Epithelial cell of proximal tubule (primary cell): ENCODE data around the gene FREM2. TPM values are rescaled to one million over a fixed set of nuclear protein-coding genes. Genes with fewer than 3 reads are reported as not detected.

Source experiments
- DNase-seq: peaks from one replicate; pipeline ENCODE4 v3.0.0-alpha.2; 2011; ENCODE audit warnings: low read depth
- H3K4me3 ChIP-seq: 2 replicates; pipeline ENCODE4 v1.5.1; 2011; ENCODE audit warnings: low read depth, mild to moderate bottlenecking, low read length
- total RNA-seq: library from RNA; depleted of rRNA; stranded (reverse); fragments of >200 nt; gene quantifications from 2 replicates; pipeline ENCODE4 v1.2.3, GENCODE V29; 2015
- TF ChIP-seq, protein P1 (sequence below): conservative IDR thresholded peaks from 2 replicates; pipeline ENCODE4 v1.5.1; 2012; ENCODE audit warnings: low read depth, mild to moderate bottlenecking, low read length

The FREM2 gene
- total RNA-seq, 1 donor from 2014 or later: 3.7 TPM

DNA sequence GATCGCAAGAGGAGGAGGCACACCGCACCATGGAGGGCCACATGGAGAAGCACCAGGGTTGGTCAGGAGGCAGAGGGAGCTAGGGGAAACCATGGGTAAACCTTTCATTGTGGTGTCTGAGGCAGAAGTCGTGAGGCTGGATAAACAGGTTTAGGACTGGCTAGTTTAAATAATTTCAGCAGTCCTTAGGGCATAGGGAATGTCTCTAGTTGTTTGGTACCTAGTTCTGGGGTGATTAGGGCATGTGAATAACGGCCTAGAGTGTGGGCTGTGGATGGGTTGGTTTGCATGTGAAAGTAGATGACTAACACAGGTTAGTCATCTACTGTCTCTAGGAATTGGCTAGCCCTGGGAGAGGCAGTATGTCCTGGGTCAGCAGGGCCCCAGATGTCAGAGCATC, 201.4 kb downstream of the FREM2 start:
- peak; percentile 56 for DNase-seq
- TF ChIP-seq, protein P1, sequence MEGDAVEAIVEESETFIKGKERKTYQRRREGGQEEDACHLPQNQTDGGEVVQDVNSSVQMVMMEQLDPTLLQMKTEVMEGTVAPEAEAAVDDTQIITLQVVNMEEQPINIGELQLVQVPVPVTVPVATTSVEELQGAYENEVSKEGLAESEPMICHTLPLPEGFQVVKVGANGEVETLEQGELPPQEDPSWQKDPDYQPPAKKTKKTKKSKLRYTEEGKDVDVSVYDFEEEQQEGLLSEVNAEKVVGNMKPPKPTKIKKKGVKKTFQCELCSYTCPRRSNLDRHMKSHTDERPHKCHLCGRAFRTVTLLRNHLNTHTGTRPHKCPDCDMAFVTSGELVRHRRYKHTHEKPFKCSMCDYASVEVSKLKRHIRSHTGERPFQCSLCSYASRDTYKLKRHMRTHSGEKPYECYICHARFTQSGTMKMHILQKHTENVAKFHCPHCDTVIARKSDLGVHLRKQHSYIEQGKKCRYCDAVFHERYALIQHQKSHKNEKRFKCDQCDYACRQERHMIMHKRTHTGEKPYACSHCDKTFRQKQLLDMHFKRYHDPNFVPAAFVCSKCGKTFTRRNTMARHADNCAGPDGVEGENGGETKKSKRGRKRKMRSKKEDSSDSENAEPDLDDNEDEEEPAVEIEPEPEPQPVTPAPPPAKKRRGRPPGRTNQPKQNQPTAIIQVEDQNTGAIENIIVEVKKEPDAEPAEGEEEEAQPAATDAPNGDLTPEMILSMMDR: no peak
- H3K4me3 ChIP-seq: no peak overlapping the region

DNA sequence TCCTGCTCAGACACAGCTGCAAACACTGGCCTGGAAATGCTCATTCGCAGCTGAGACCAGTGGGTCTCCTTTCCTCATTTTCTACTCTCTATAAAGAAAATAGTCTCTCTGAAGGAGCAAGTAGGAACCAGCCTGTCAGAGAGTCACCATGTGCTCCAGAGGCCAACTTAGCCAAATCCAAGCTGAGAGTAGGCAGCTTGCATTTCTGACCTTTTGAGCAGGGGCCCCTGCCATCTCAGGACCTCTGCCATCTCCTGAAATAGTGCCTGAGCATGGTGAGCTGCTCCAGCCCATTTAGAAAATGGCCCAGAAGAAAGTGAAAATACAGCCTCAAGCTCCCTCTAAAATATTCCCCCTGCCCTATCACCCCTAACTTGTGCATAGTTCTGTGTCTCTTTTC, 208.2 kb downstream of the FREM2 start:
- DNase-seq: no peak
- no peak overlapping the region for H3K4me3 ChIP-seq
- TF ChIP-seq, protein P1: no peak

DNA sequence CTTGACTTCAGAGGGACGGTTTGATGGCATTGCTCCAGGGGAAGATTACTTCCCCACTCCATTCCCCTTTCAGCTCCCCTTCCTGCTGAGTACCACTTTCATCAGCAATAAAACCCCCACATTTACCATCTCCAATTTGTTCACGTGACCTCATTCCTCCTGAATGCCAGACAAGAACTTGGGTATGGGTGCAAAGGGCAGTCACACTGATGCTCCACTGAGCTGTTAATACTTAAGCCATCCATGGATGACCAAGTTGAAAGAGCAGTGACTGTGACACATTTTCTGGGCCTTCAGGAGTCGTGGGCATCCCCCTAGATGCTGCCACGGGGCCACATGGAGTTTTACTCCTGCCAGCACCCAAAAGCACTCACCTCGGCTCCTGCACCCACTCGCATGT, 210.6 kb downstream of the FREM2 start:
- H3K4me3 ChIP-seq: no peak overlapping the region
- TF ChIP-seq, protein P1: no peak
- peak; percentile 76 for DNase-seq

- no peak overlapping the region for H3K4me3 ChIP-seq
- TF ChIP-seq, protein P1: no peak
- no peak for DNase-seq
Measured at GRCh38 chr13:38898481-38898880, 211.6 kb downstream of the FREM2 start.

- no peak for DNase-seq
- no peak overlapping the region for H3K4me3 ChIP-seq
- TF ChIP-seq, protein P1: no peak
Measured at GRCh38 chr13:38899571-38899970, 212.7 kb downstream of the FREM2 start.

- TF ChIP-seq, protein P1: peak; percentile 49
- no peak for DNase-seq
- H3K4me3 ChIP-seq: no peak overlapping the region
Measured at GRCh38 chr13:38900188-38900587, 213.3 kb downstream of the FREM2 start.

- H3K4me3 ChIP-seq: no peak overlapping the region
- DNase-seq: no peak
- TF ChIP-seq, protein P1: no peak
Measured at GRCh38 chr13:38902551-38902950, 215.7 kb downstream of the FREM2 start.
